Urinary bladder (tissue), 4 donors: ENCODE data around the gene EDC4. TPM values are rescaled to one million over a fixed set of nuclear protein-coding genes. Genes with fewer than 3 reads are reported as not detected.

Source experiments
- DNase-seq: peaks from one replicate; pipeline ENCODE4 v3.0.0-alpha.2; 2015; ENCODE audit errors: extremely low spot score
- H3K27ac ChIP-seq: one replicate; pipeline ENCODE4 v1.5.1; 2013; ENCODE audit warnings: low read depth, mild to moderate bottlenecking, moderate library complexity
- H3K36me3 ChIP-seq: one replicate; pipeline ENCODE4 v1.6.1; 2013; ENCODE audit warnings: mild to moderate bottlenecking, moderate library complexity; ENCODE audit not compliant: insufficient read depth
- H3K4me1 ChIP-seq: one replicate; pipeline ENCODE4 v1.6.1; 2013; ENCODE audit warnings: mild to moderate bottlenecking, moderate library complexity; ENCODE audit not compliant: insufficient read depth
- H3K4me3 ChIP-seq: one replicate; pipeline ENCODE4 v1.5.1; 2013; ENCODE audit warnings: low read depth, low read length
- WGBS: extraction: QIAGEN DNeasy Blood & Tissue Kit; methylation state at CpG from one replicate; pipeline ENCODE4 v1.1.7; 2013; 5-methylcytosine and 5-hydroxymethylcytosine counted together
- polyA plus RNA-seq: library from polyadenylated mRNA; stranded (reverse); fragments of 200-250 nt; gene quantifications from one replicate; pipeline ENCODE4 v1.2.3, GENCODE V29; 2013
- small RNA-seq: library from RNA; depleted of rRNA; stranded (forward); fragments of <200 nt; gene quantifications from one replicate; pipeline ENCODE3, GENCODE V24; 2014
- total RNA-seq: library from RNA; depleted of rRNA; stranded (reverse); fragments of >200 nt; gene quantifications from one replicate; pipeline ENCODE4 v1.2.3, GENCODE V29; 2014
- donor health status: healthy with polysubstance abuse.
- donor health status: healthy.

The EDC4 gene
- total and polyA plus RNA-seq, 2 donors: 31.8 to 43.2 TPM

- WGBS: 51% methylated on average over 16 of the region's 16 CpGs
- no peak for DNase-seq
- Histone ChIP-seq H3K36me3 (no peaks in the 10 kb centered on the region), H3K27ac (no peak overlapping the region), H3K4me1 (no peaks in the 10 kb centered on the region), H3K4me3 (no peak overlapping the region)
These were observed 55.9 kb downstream of the EDC4 start for GRCh38 chr16:67928561-67929364.

- Histone ChIP-seq H3K4me3 (no peak overlapping the region), H3K27ac (no peak overlapping the region), H3K36me3 (no peaks in the 10 kb centered on the region), H3K4me1 (no peaks in the 10 kb centered on the region)
- WGBS: 93% methylated on average over 14 of the region's 14 CpGs
- DNase-seq: no peak
These were observed 57.3 kb downstream of the EDC4 start for GRCh38 chr16:67930191-67930590.

- no peaks in the 10 kb centered on the region for H3K36me3 ChIP-seq
- no peak overlapping the region for H3K27ac ChIP-seq
- no peaks in the 10 kb centered on the region for H3K4me1 ChIP-seq
- 90% methylated on average over 17 of the region's 17 CpGs for WGBS
- no peak overlapping the region for H3K4me3 ChIP-seq
- no peak for DNase-seq
These were observed 57.9 kb downstream of the EDC4 start for GRCh38 chr16:67930678-67931211.

Small RNAs within 50 kb of the gene (small RNA-seq; reads per million reads assigned to genes)
- gene AC040162.2 (not detected), gene NRN1L (not detected)

Other genes with a start within 250 kb of the EDC4 start
- gene CARMIL2, start 227.9 kb upstream of the EDC4 start, total RNA-seq: 0.16 TPM
- gene CARMIL2, start 227.9 kb upstream of the EDC4 start, polyA plus RNA-seq: 0.99 TPM
- gene ACD, start 212.8 kb upstream of the EDC4 start, total RNA-seq: 9.5 TPM
- gene ACD, start 212.8 kb upstream of the EDC4 start, polyA plus RNA-seq: 34.6 TPM
- 1.7 TPM for gene PARD6A, start 212.1 kb upstream of the EDC4 start, total RNA-seq
- gene PARD6A, start 212.1 kb upstream of the EDC4 start, polyA plus RNA-seq: 6.5 TPM
- 10.3 TPM for gene ENKD1, start 206.3 kb upstream of the EDC4 start, total RNA-seq
- gene ENKD1, start 206.3 kb upstream of the EDC4 start, polyA plus RNA-seq: 39.5 TPM
- 1.2 TPM for gene C16orf86, start 206.2 kb upstream of the EDC4 start, total RNA-seq
- 9.9 TPM for gene C16orf86, start 206.2 kb upstream of the EDC4 start, polyA plus RNA-seq
- gene GFOD2, start 153.7 kb upstream of the EDC4 start, total RNA-seq: 16.1 TPM
- gene GFOD2, start 153.7 kb upstream of the EDC4 start, polyA plus RNA-seq: 19.4 TPM
- 6.0 TPM for gene RANBP10, start 66.5 kb upstream of the EDC4 start, total RNA-seq
- gene RANBP10, start 66.5 kb upstream of the EDC4 start, polyA plus RNA-seq: 14.1 TPM
- 1.2 TPM for gene TSNAXIP1, start 66.2 kb upstream of the EDC4 start, total RNA-seq
- 2.0 TPM for gene TSNAXIP1, start 66.2 kb upstream of the EDC4 start, polyA plus RNA-seq
- 27.2 TPM for gene THAP11, start 30.7 kb upstream of the EDC4 start, total RNA-seq
- 42.2 TPM for gene THAP11, start 30.7 kb upstream of the EDC4 start, polyA plus RNA-seq
- gene NUTF2, start 26.1 kb upstream of the EDC4 start, total RNA-seq: 70.6 TPM
- 117 TPM for gene NUTF2, start 26.1 kb upstream of the EDC4 start, polyA plus RNA-seq
- 16.5 TPM for gene CENPT, start 25.4 kb upstream of the EDC4 start, total RNA-seq
- 49.4 TPM for gene CENPT, start 25.4 kb upstream of the EDC4 start, polyA plus RNA-seq
- gene NRN1L, start 11.8 kb downstream of the EDC4 start, total RNA-seq: not detected
- 1.9 TPM for gene NRN1L, start 11.8 kb downstream of the EDC4 start, polyA plus RNA-seq
- gene PSKH1, start 20.2 kb downstream of the EDC4 start, total RNA-seq: 9.9 TPM
- gene PSKH1, start 20.2 kb downstream of the EDC4 start, polyA plus RNA-seq: 39.0 TPM
- not detected for gene CTRL, start 58.8 kb downstream of the EDC4 start, total RNA-seq
- 0.91 TPM for gene CTRL, start 58.8 kb downstream of the EDC4 start, polyA plus RNA-seq
- gene PSMB10, start 63.8 kb downstream of the EDC4 start, total RNA-seq: 26.1 TPM
- gene PSMB10, start 63.8 kb downstream of the EDC4 start, polyA plus RNA-seq: 74.1 TPM
- gene LCAT, start 71.1 kb downstream of the EDC4 start, total RNA-seq: 10.2 TPM
- 18.5 TPM for gene LCAT, start 71.1 kb downstream of the EDC4 start, polyA plus RNA-seq
- gene SLC12A4, start 95.6 kb downstream of the EDC4 start, total RNA-seq: 50.7 TPM
- 42.4 TPM for gene SLC12A4, start 95.6 kb downstream of the EDC4 start, polyA plus RNA-seq
- gene DPEP3, start 107.4 kb downstream of the EDC4 start, total RNA-seq: not detected
- 0.09 TPM for gene DPEP3, start 107.4 kb downstream of the EDC4 start, polyA plus RNA-seq
- gene DPEP2, start 126.4 kb downstream of the EDC4 start, total RNA-seq: 2.3 TPM
- gene DPEP2, start 126.4 kb downstream of the EDC4 start, polyA plus RNA-seq: 2.5 TPM
- not detected for gene DPEP2NB, start 142.9 kb downstream of the EDC4 start, total RNA-seq
- not detected for gene DPEP2NB, start 142.9 kb downstream of the EDC4 start, polyA plus RNA-seq
- 6.4 TPM for gene DDX28, start 150.2 kb downstream of the EDC4 start, total RNA-seq
- gene DDX28, start 150.2 kb downstream of the EDC4 start, polyA plus RNA-seq: 11.5 TPM
- 14.7 TPM for gene DUS2, start 150.2 kb downstream of the EDC4 start, total RNA-seq
- 8.5 TPM for gene DUS2, start 150.2 kb downstream of the EDC4 start, polyA plus RNA-seq
- gene NFATC3, start 212.3 kb downstream of the EDC4 start, total RNA-seq: 27.1 TPM
- gene NFATC3, start 212.3 kb downstream of the EDC4 start, polyA plus RNA-seq: 20.2 TPM